Measurements from ENCODE around the gene TRAPPC2.
"Not testable (repeated sequence)": the region's sequence is repeated elsewhere in the genome, so short reads cannot be mapped to it uniquely, and the experiment has no call there.

Gene TRAPPC2

GRCh38 chrX:13747836-13748235 is 13.4 kb upstream of the TRAPPC2 start:
- DNase-seq (ENCODE audit: low spot score), result peak; percentile 33

- no peak for DNase-seq (ENCODE audit: low spot score)
Observed at GRCh38 chrX:13742397-13743176, 8.2 kb upstream of the TRAPPC2 start.

- DNase-seq (ENCODE audit: low spot score), result no peak
Observed at GRCh38 chrX:13741695-13742094, 7.3 kb upstream of the TRAPPC2 start.

DNA sequence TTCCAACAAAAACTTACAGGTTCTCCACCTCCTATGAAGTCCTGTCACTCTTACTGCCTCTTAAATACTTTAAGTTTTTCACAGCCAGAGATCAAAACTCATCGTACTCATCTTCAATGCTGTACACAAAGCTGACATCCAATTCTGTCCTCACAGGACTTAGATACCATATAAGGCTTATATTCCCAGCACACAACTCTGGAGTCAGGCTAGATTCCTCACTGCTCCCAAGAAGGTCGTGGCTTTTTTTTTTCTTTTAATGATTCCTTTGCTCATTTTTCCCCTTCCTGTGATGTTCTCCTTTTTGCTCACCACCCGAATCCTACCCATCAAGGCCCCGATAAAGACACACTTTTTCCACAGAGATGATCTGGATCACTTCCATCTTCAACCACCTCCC is 914 bp downstream of the TRAPPC2 start:
- no peak for DNase-seq (ENCODE audit: low spot score)

DNA sequence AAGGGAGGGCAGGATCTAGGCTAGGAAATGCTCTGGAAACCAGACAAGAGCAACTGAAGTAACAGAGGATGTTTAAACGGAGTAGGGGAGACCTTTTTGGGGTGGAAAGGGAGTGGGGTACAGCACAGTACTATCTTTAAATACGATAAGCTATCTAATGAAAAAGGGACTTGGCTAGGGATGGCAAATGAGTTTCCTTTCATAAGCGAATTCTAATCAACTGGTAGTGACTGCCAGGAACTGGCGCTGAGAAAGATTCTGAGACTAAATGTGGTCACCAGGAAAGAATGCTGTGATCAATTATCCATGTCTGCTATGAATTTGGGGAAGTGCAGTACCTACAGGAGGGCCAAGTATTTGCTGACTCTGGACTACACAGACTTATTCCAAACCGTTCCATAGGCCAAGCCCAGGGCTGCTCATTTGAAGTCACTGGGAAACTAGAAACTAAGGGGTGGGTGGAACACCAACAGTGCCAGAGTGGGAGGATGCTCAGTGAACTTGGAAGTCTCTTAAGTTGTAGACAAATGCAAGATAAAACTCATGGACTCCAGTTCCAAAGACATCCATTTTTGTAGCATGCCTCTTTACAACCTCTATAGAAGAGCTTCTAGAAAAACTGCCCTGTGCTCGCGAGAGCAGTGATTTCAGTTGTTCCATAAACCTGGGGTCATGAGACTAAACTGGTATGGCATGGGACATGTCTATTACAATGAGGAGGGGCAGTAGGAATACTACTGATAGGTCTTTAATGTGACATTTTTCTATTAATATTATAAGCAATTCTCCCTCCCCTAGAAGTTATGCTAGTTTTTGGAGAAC is 2.0 kb downstream of the TRAPPC2 start:
- DNase-seq (ENCODE audit: low spot score), result peak; percentile 16

DNA sequence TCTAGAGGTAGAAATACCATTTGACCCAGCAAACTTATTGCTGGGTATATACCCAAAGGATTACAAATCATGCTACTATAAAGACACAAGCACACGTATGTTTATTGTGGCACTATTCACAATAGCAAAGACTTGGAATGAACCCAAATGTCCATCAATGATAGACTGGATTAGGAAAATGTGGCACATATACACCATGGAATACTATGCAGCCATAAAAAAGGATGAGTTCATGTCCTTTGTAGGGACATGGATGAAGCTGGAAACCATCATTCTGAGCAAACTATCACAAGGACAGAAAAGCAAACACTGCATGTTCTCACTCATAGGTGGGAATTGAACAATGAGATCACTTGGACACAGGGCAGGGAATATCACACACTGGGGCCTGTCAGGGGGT is 3.9 kb downstream of the TRAPPC2 start:
- not testable (repeated sequence) for DNase-seq (ENCODE audit: low spot score)

GRCh38 chrX:13726583-13726982 is 7.8 kb downstream of the TRAPPC2 start:
- not testable (repeated sequence) for DNase-seq (ENCODE audit: low spot score)

GRCh38 chrX:13724878-13725277 is 9.5 kb downstream of the TRAPPC2 start:
- DNase-seq (ENCODE audit: low spot score), result not testable (repeated sequence)

DNA sequence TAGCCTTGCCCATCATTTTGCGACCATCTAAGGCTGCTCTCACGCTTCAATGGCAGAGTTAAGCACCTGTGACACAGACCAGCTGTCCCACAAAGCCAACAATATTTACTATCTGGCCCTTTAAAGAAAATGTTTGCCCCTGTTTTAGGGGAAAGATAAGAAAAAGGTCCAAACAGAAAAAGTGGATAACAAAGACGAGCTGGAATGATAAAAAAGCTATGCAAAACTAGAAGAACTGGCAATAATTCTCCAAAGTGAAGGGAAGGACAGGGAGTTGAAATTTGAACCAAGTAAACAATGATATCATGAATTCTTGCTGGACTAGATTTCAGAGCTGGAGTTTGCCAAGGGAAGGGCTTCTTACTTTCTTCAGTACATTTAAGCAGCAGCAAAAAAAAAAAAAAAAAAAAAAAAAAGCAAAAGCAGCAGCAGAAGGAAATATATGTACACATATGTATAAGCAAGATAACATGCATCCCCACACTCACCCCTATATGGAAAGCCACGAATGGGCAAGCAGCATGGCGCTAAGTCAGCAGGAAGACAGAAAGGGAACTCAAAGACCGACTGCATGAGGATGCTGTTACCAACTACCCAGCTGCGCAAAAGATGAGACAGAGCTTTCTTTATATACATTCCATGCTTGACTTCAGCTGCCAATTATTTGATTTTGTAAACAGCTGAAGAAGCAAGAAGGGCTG is 12.5 kb downstream of the TRAPPC2 start:
- peak; percentile 16 for DNase-seq (ENCODE audit: low spot score)

- DNase-seq (ENCODE audit: low spot score), result no peak
Observed at GRCh38 chrX:13721371-13721770, 13.0 kb downstream of the TRAPPC2 start.

DNA sequence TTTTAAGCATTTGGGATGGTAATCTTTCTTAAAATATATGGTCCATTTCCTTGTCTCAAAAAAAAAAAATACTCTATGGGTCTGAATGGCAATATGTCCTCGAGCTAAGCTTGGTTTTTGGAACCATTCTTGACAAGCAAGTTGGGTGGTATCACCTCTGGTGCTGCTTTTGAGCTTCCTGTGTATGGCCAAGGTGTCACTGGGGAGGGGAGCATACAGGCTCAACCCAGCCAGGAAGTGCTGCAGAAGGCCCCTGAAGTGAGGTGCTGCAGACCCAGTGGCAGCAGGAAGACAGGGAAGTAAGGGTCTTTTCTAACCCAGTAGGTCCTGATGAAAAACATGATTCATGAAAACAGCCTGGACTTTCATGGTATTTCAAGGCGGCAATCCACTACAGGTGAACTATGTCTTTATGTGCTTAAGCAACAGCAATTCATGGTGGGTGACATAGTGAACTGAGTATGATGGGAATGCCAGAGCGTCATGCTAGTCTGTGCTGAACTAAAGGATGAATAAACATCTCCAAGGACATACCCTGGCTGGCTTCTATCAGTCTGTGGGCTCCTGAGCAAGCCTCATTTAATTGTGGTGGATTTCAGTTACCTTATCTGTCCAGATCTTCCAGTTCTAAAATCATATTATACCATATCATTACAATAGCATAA is 15.1 kb downstream of the TRAPPC2 start:
- no peak for DNase-seq (ENCODE audit: low spot score)

DNA sequence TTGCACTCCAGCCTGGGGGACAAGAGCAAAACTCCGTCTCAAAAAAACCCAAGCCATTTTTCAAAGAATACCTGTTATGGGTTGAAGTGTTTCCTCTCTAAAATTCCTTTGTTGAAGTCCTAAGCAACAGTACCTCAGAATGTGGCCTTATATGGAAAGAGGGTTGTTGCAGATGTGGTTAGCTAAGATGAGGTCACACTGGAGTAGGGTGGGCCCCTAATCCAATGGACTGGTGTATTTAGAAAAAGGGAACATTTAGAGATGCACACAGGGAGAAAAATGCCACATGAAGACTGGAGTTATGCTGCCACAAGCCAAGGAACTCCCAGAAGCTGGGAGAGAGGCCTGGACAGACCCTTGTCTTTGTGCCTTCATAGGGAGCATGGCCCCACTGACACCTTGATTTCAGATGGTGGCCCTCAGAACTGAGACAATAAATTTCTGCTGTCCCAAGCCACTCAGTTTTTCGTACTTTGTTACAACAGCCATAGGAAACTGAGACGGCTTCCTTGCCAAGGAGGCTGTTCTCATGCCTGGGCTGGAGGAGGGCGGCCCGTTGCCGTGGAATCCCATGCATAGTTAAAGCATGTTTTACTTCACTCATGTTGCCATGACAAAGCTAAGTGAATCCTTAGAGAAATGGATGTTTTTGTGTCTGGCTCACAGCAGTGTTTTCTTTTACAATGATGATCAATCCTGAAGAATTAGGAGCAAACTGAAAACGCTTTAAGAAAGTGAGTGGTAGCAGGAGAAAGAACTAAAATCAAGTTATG is 16.5 kb downstream of the TRAPPC2 start:
- DNase-seq (ENCODE audit: low spot score), result peak; percentile 51

- DNase-seq (ENCODE audit: low spot score), result no peak
Observed at GRCh38 chrX:13716905-13717304, 17.5 kb downstream of the TRAPPC2 start.

DNA sequence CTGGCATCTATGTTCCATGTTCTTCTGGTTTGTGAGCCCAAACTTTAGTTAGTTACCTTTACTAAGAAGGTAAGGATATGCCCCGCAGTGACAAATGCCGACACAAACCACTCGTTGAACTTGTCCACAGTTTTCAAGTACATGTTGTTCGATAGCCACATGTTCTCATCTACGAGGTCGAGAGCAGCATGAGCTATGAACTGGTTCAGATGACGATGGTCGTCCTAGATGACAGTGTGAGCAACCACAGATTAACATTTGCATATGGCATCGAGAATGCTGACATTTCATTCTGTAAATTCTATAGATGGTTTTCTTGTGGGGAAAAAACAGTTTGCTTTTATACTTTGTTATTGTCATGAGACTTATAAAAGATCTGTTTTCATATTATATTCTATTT is 18.0 kb downstream of the TRAPPC2 start:
- DNase-seq (ENCODE audit: low spot score), result no peak

- no peak for DNase-seq (ENCODE audit: low spot score)
Observed at GRCh38 chrX:13711141-13711540, 23.3 kb downstream of the TRAPPC2 start.

DNA sequence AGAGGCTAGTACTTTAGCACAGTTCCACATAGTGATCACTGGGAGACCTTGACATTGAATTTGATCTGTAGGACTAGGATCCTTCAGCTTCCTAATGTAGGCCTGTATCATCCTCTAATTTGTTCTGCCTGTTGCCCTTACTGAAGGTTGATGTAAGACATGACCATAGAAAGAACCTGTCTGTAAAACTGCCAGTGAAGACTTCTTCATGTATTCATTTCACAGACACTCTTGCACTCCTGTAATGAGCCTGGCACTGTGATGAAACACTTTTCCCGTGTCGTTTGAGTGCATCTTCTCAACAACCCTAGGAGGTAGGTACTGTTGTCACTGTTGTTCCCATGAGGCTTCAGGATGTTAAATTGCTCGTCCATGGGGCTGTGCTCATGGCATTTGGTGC is 30.8 kb downstream of the TRAPPC2 start:
- DNase-seq (ENCODE audit: low spot score), result no peak

DNA sequence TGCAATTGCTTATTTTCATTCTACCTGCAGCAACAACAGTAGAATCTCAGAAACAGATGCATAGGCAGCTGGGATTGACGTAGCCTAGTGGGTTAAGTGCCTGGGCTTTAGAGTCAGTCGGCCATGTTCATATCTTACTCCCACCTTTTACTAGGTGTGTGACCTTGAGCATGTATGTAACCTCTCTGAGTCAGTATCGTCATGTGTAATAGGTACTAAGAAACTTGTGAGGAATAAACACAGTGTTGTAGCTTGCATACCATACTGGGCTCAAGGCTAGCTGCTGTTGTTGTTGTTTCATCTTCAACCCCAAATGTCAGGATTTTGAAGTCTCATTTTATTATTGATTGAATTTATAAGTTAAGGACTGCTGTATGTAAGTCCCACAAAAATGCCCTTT is 31.3 kb downstream of the TRAPPC2 start:
- no peak for DNase-seq (ENCODE audit: low spot score)

DNA sequence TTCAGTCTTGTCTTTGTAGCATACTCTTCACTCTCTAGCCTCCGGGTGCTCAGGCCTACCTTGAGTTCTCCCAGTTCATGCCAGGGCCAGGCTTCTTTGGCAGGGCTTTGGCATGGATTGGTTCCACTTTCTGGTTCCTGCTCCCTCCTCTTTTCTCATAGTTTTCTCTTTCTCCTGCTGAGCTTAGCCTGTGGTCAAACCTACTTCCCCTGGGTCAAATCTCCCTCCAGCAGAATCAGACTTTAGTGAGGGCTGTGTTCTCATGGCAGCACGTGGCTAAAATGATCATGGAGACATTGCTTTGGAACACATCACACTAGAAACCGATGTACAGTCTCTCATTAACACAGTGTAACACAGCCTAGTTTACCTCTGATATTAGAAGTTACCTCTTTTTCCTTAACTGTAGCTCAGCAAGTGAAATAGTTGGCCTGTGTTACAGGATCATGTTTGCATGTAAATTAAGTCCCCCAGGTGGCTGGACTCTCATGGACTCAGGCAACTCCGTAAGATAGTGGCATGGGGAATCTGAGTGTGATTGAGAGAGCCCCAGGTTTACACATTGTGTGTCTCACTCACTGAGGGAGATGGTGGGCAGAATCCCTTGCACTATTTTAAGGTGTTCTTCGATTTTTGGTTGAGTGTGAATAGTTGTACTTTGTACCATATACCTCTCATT is 32.2 kb downstream of the TRAPPC2 start:
- DNase-seq (ENCODE audit: low spot score), result no peak

DNA sequence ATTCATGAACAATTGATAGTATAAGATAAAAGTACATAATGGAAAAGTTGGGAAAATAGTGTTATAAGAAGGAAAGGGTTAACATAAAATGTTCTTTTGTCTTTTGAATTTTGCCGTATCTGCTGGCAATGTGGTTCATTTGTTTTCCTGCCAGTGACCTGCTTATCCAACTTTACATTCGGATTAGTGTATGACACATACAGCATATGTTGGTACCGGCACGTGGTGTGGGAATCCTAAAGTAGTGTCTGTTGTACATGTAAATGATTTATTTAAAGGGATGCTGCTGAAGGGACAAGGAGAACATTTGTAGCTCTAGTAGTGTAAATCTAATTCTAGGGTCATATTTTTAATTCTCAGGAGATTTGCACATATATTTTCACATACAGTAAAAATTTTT is 34.0 kb downstream of the TRAPPC2 start:
- DNase-seq (ENCODE audit: low spot score), result no peak

DNA sequence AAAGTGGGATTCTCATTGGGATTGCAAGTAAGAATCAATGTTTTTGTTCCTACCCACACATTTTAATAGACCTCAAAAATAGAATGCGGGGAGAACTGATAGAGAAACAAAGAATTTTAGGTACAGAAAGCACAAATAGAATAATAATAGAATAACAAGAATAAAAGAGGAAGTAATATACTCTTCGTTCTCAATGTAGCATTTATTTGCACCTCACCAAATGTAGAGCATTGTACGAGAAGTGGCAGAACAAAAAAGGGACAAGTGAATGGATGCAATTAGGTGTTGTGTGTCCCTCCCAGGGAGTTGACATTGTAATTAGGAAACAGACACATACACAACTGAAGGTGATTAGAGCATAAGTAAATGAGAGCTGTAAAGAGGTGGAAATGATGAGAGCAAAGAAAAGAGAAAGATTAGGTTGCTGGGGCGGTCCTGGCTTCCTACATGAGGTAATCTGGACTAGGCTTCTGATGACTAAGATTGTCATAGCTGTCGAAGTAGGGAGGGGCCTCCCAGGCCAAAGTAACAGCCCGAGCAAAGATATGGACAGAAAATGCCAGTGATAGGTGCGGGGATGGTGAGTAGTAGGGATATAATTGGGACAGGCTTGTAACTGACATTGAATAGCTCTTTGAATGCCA is 35.1 kb downstream of the TRAPPC2 start:
- DNase-seq (ENCODE audit: low spot score), result peak; percentile 66

Measured in AG20443 (cell line).